Neuronal stem cell (in vitro differentiated cells): ENCODE data around the gene SEPTIN12.

Source experiments
- DNase-seq: peaks from one replicate; pipeline ENCODE4 v3.0.0-alpha.2; 2013; ENCODE audit warnings: low spot score
- H2AFZ ChIP-seq: one replicate; pipeline ENCODE4 v1.6.1; 2013; ENCODE audit warnings: mild to moderate bottlenecking, low read length, inconsistent platforms
- H2AK5ac ChIP-seq: 2 replicates; pipeline ENCODE4 v1.6.1; 2013; ENCODE audit warnings: low read depth, mild to moderate bottlenecking, inconsistent platforms, low read length, moderate library complexity, mixed read lengths
- H2BK120ac ChIP-seq: 2 replicates; pipeline ENCODE4 v1.6.1; 2013; ENCODE audit warnings: low read depth, mild to moderate bottlenecking, inconsistent platforms, low read length, moderate library complexity, mixed read lengths
- H2BK12ac ChIP-seq: one replicate; pipeline ENCODE4 v1.6.1; 2013; ENCODE audit warnings: low read length, inconsistent platforms
- H2BK15ac ChIP-seq: 2 replicates; pipeline ENCODE4 v1.6.1; 2013; ENCODE audit warnings: mild to moderate bottlenecking, low read length, inconsistent platforms, mixed read lengths
- H2BK5ac ChIP-seq: one replicate; pipeline ENCODE4 v1.6.1; 2013; ENCODE audit warnings: inconsistent platforms, mild to moderate bottlenecking, low read length, moderate library complexity
- H3K14ac ChIP-seq: one replicate; pipeline ENCODE4 v1.6.1; 2013; ENCODE audit warnings: low read length, inconsistent platforms
- H3K18ac ChIP-seq: 2 replicates; pipeline ENCODE4 v1.6.1; 2013; ENCODE audit warnings: low read length, inconsistent platforms
- H3K23ac ChIP-seq: 2 replicates; pipeline ENCODE4 v1.6.1; 2013; ENCODE audit warnings: low read depth, mild to moderate bottlenecking, mixed read lengths, low read length, inconsistent platforms; ENCODE audit not compliant: poor library complexity
- H3K27ac ChIP-seq: replicated peaks from 3 replicates; pipeline ENCODE4 v1.5.1; 2013; ENCODE audit warnings: low read length, inconsistent platforms
- H3K27me3 ChIP-seq, 3 experiments: 2 replicates each; pipeline ENCODE4 v1.6.1; 2013; ENCODE audit warnings: low read length in 3 of 3, mild to moderate bottlenecking in 2 of 3, inconsistent platforms in 1 of 3, low read depth in 1 of 3, mixed read lengths in 1 of 3, moderate library complexity in 1 of 3; ENCODE audit not compliant: control insufficient read depth in 3 of 3, insufficient read depth in 3 of 3
- H3K36me3 ChIP-seq, 2 donors: replicated peaks in 1 of 2; 2 replicates each; pipeline ENCODE4 v1.6.1; 2013; ENCODE audit warnings: low read length in 2 of 2; ENCODE audit not compliant: control insufficient read depth in 2 of 2, insufficient read depth in 2 of 2
- H3K4ac ChIP-seq: 2 replicates; pipeline ENCODE4 v1.6.1; 2013; ENCODE audit warnings: inconsistent platforms, mild to moderate bottlenecking, low read length, moderate library complexity
- H3K4me1 ChIP-seq, 2 donors: 1 replicate in 1 of 2; 2 replicates in 1 of 2; pipeline ENCODE4 v1.6.1; 2013; ENCODE audit warnings: low read length in 2 of 2, low read depth in 1 of 2; ENCODE audit not compliant: control insufficient read depth in 2 of 2, insufficient read depth in 1 of 2
- H3K4me2 ChIP-seq: one replicate; pipeline ENCODE4 v1.6.1; 2013; ENCODE audit warnings: mild to moderate bottlenecking, low read length, inconsistent platforms; ENCODE audit not compliant: insufficient read depth, poor library complexity, severe bottlenecking
- H3K4me3 ChIP-seq, 2 donors: 2 replicates each; pipeline ENCODE4 v1.5.1; 2013; ENCODE audit warnings: low read length in 2 of 2, mild to moderate bottlenecking in 2 of 2, inconsistent platforms in 1 of 2, moderate library complexity in 1 of 2
- H3K79me1 ChIP-seq: one replicate; pipeline ENCODE4 v1.6.1; 2013; ENCODE audit warnings: low read depth, mild to moderate bottlenecking, inconsistent platforms, low read length, moderate library complexity
- H3K9ac ChIP-seq: one replicate; pipeline ENCODE4 v1.6.1; 2013; ENCODE audit warnings: mild to moderate bottlenecking, low read depth, low read length, inconsistent platforms; ENCODE audit not compliant: poor library complexity
- H3K9me3 ChIP-seq, 2 donors: replicated peaks in 1 of 2; 2 replicates each; pipeline versions ENCODE3 to v1.6.1; 2013; ENCODE audit warnings: low read length in 2 of 2, mild to moderate bottlenecking in 2 of 2, inconsistent platforms in 1 of 2, low read depth in 1 of 2, mixed read lengths in 1 of 2, moderate library complexity in 1 of 2; ENCODE audit not compliant: control insufficient read depth in 2 of 2, insufficient read depth in 1 of 2
- H4K8ac ChIP-seq: one replicate; pipeline ENCODE4 v1.6.1; 2013; ENCODE audit warnings: low read depth, mild to moderate bottlenecking, inconsistent platforms, low read length, moderate library complexity
- H4K91ac ChIP-seq: one replicate; pipeline ENCODE4 v1.6.1; 2013; ENCODE audit warnings: low read length, low read depth, mild to moderate bottlenecking, inconsistent platforms; ENCODE audit not compliant: poor library complexity
- WGBS, 2 donors: extraction: QIAGEN DNeasy Blood & Tissue Kit; methylation state at CpG; one replicate each; pipeline ENCODE4 v1.1.7; 2013; ENCODE audit warnings: missing lambda C conversion rate in 2 of 2, mixed read lengths in 1 of 2; ENCODE audit not compliant: insufficient read length in 2 of 2, insufficient replicate concordance in 1 of 2; ENCODE audit errors: extremely low coverage in 2 of 2; 5-methylcytosine and 5-hydroxymethylcytosine counted together

The SEPTIN12 gene

GRCh38 chr16:4832698-4833343 is 44.7 kb upstream of the SEPTIN12 start:
- no peak overlapping the region for H4K91ac ChIP-seq
- no peak overlapping the region for H2AK5ac ChIP-seq
- H2BK15ac ChIP-seq, result no peak overlapping the region
- no peak overlapping the region for H3K27ac ChIP-seq
- no peak overlapping the region for H3K4ac ChIP-seq
- H2AFZ ChIP-seq, result no peak overlapping the region
- H3K27me3 ChIP-seq, result no peaks in the 10 kb centered on the region
- H3K4me2 ChIP-seq, result no peak overlapping the region
- H2BK5ac ChIP-seq, result no peak overlapping the region
- no CpG with 5 or more reads among the region's 6 CpGs for WGBS, 2 donors
- peaks cover 49 to 93% of the 10 kb centered on the region in 2 donors for H3K36me3 ChIP-seq
- H4K8ac ChIP-seq, result no peak overlapping the region
- no peak for DNase-seq
- H3K79me1 ChIP-seq, result peaks cover 3% of the 10 kb centered on the region
- no peak overlapping the region for H3K23ac ChIP-seq
- H2BK12ac ChIP-seq, result no peak overlapping the region
- H3K9ac ChIP-seq, result no peak overlapping the region
- H3K18ac ChIP-seq, result no peak overlapping the region
- no peak overlapping the region for H3K14ac ChIP-seq
- H3K9me3 ChIP-seq, result peaks cover 0 to 1% of the 10 kb centered on the region in 2 donors
- H3K4me3 ChIP-seq, result no peak overlapping the region
- H2BK120ac ChIP-seq, result no peak overlapping the region
- no peaks in the 10 kb centered on the region for H3K4me1 ChIP-seq

- H3K4me3 ChIP-seq, result no peak overlapping the region
- H3K4me1 ChIP-seq, result no peaks in the 10 kb centered on the region
- no peak overlapping the region for H3K4ac ChIP-seq
- H3K79me1 ChIP-seq, result peaks cover 3% of the 10 kb centered on the region
- no peak overlapping the region for H4K91ac ChIP-seq
- no peak overlapping the region for H3K4me2 ChIP-seq
- H3K18ac ChIP-seq, result no peak overlapping the region
- WGBS, 2 donors, result no CpG with 5 or more reads among the region's 8 CpGs
- H3K27ac ChIP-seq, result no peak overlapping the region
- H4K8ac ChIP-seq, result no peak overlapping the region
- peaks cover 51 to 94% of the 10 kb centered on the region in 2 donors for H3K36me3 ChIP-seq
- no peak overlapping the region for H3K14ac ChIP-seq
- DNase-seq, result no peak
- no peak overlapping the region for H3K23ac ChIP-seq
- no peak overlapping the region for H2BK12ac ChIP-seq
- no peak overlapping the region for H2BK5ac ChIP-seq
- no peak overlapping the region for H2BK120ac ChIP-seq
- H2BK15ac ChIP-seq, result no peak overlapping the region
- H3K27me3 ChIP-seq, result no peaks in the 10 kb centered on the region
- no peak overlapping the region for H3K9ac ChIP-seq
- no peak overlapping the region for H2AK5ac ChIP-seq
- H3K9me3 ChIP-seq, result peaks cover 0 to 1% of the 10 kb centered on the region in 2 donors
- H2AFZ ChIP-seq, result no peak overlapping the region
These were observed 43.5 kb upstream of the SEPTIN12 start for GRCh38 chr16:4831616-4832015.

- Histone ChIP-seq H3K14ac (no peak overlapping the region), H3K36me3 (peaks cover 51 to 93% of the 10 kb centered on the region in 2 donors), H4K91ac (no peak overlapping the region)
These were observed 42.3 kb upstream of the SEPTIN12 start for GRCh38 chr16:4830408-4830807.

GRCh38 chr16:4828567-4829321 is 40.6 kb upstream of the SEPTIN12 start:
- no peak for DNase-seq
- H3K4me3 ChIP-seq, result no peak overlapping the region
- H4K91ac ChIP-seq, result no peak overlapping the region
- WGBS, 2 donors, result no CpG with 5 or more reads among the region's 11 CpGs
- H2BK12ac ChIP-seq, result no peak overlapping the region
- no peaks in the 10 kb centered on the region for H3K27me3 ChIP-seq
- peaks cover 58 to 94% of the 10 kb centered on the region in 2 donors for H3K36me3 ChIP-seq
- H3K23ac ChIP-seq, result no peak overlapping the region
- H2AK5ac ChIP-seq, result no peak overlapping the region
- H3K9me3 ChIP-seq, result peaks cover 0 to 1% of the 10 kb centered on the region in 2 donors
- no peaks in the 10 kb centered on the region for H3K79me1 ChIP-seq
- H3K9ac ChIP-seq, result no peak overlapping the region
- H3K4me2 ChIP-seq, result no peak overlapping the region
- H3K18ac ChIP-seq, result no peak overlapping the region
- H2BK15ac ChIP-seq, result no peak overlapping the region
- H3K27ac ChIP-seq, result no peak overlapping the region
- no peak overlapping the region for H3K4ac ChIP-seq
- H2BK5ac ChIP-seq, result no peak overlapping the region
- H2AFZ ChIP-seq, result no peak overlapping the region
- H3K14ac ChIP-seq, result no peak overlapping the region
- no peak overlapping the region for H2BK120ac ChIP-seq
- no peaks in the 10 kb centered on the region for H3K4me1 ChIP-seq
- H4K8ac ChIP-seq, result no peak overlapping the region

More at GRCh38 chr16:4830408-4830807, 42.3 kb upstream of the SEPTIN12 start:
- Histone ChIP-seq H3K4me2 (no peak overlapping the region), H4K8ac (no peak overlapping the region), H2AK5ac (no peak overlapping the region), H3K79me1 (peaks cover 3% of the 10 kb centered on the region), H3K23ac (no peak overlapping the region), H2BK15ac (no peak overlapping the region), H3K4ac (no peak overlapping the region), H3K27me3 (no peaks in the 10 kb centered on the region), H3K27ac (no peak overlapping the region), H3K4me3 (no peak overlapping the region), H2BK5ac (no peak overlapping the region), H2AFZ (no peak overlapping the region), H2BK120ac (no peak overlapping the region), H3K9me3 (peaks cover 0 to 1% of the 10 kb centered on the region in 2 donors), H2BK12ac (no peak overlapping the region), H3K18ac (no peak overlapping the region), H3K4me1 (no peaks in the 10 kb centered on the region), H3K9ac (no peak overlapping the region)
- WGBS, 2 donors, result no CpG with 5 or more reads among the region's 7 CpGs
- no peak for DNase-seq
